ENCODE measurements around the gene DDB1. TPM values are rescaled to one million over a fixed set of nuclear protein-coding genes. Genes with fewer than 3 reads are reported as not detected.
"Not testable (repeated sequence)": the region's sequence is repeated elsewhere in the genome, so short reads cannot be mapped to it uniquely, and the experiment has no call there.

Gene DDB1
- total RNA-seq, 2 experiments from 2014 or later: 140 to 147 TPM

- no peak for ATAC-seq (ENCODE audit: poor library complexity)
- peaks cover 3% of the 10 kb centered on the region for H3K4me1 ChIP-seq (ENCODE audit: insufficient read depth, low read length)
- DNase-seq: no peak
- H3K27me3 Mint-ChIP-seq: no peaks in the 10 kb centered on the region
- no peaks in the 10 kb centered on the region for H3K9me3 ChIP-seq (ENCODE audit: control insufficient read depth in 1 of 2, insufficient read depth in 1 of 2, low read length in 2 of 2)
- ChIA-PET CTCF (no interaction called here), POLR2A (no interaction called here)
- no peak overlapping the region for H3K27ac ChIP-seq (ENCODE audit: low read depth in 1 of 2, low read length in 2 of 2)
- no peak overlapping the region for H3K4me3 ChIP-seq (ENCODE audit: low read length)
- H3K27ac Mint-ChIP-seq: no peak overlapping the region
- H3K4me1 Mint-ChIP-seq (ENCODE audit: low read depth): no peaks in the 10 kb centered on the region
- no peak overlapping the region for H3K4me3 Mint-ChIP-seq
- no peaks in the 10 kb centered on the region for H3K36me3 ChIP-seq (ENCODE audit: insufficient read depth, low read length)
- TF ChIP-seq CTCF (IDR thresholded peaks at IDR 0.05): no peak
- intact Hi-C loops (cut with DNase I, micrococcal nuclease): loop anchor here in 1 of 2 experiments (10.0 kb wide), 1 partner anchor 136 kb away; the partner anchor contains the start of gene TMEM216
- no peaks in the 10 kb centered on the region for H3K36me3 Mint-ChIP-seq (ENCODE audit: low read depth)
- no peaks in the 10 kb centered on the region for H3K9me3 Mint-ChIP-seq
- no peaks in the 10 kb centered on the region for H3K27me3 ChIP-seq (ENCODE audit: control insufficient read depth in 1 of 2, insufficient read depth in 2 of 2, low read length in 2 of 2)
Measured at GRCh38 chr11:61258546-61258945, 74.4 kb downstream of the DDB1 start.

GRCh38 chr11:61256710-61257482, 76.0 kb downstream of the DDB1 start:
- no peaks in the 10 kb centered on the region for H3K36me3 ChIP-seq (ENCODE audit: insufficient read depth, low read length)
- ATAC-seq (ENCODE audit: poor library complexity): no peak
- peaks cover 3% of the 10 kb centered on the region for H3K4me1 ChIP-seq (ENCODE audit: insufficient read depth, low read length)
- H3K9me3 Mint-ChIP-seq: no peaks in the 10 kb centered on the region
- ChIA-PET POLR2A (no interaction called here), CTCF (no interaction called here)
- no peak overlapping the region for H3K27ac ChIP-seq (ENCODE audit: low read depth in 1 of 2, low read length in 2 of 2)
- H3K27ac Mint-ChIP-seq: no peak overlapping the region
- no peak overlapping the region for H3K4me3 ChIP-seq (ENCODE audit: low read length)
- H3K4me1 Mint-ChIP-seq (ENCODE audit: low read depth): no peaks in the 10 kb centered on the region
- peak in 2 of 14 experiments; percentile 14 to 31 for DNase-seq
- no peaks in the 10 kb centered on the region for H3K9me3 ChIP-seq (ENCODE audit: control insufficient read depth in 1 of 2, insufficient read depth in 1 of 2, low read length in 2 of 2)
- H3K36me3 Mint-ChIP-seq (ENCODE audit: low read depth): no peaks in the 10 kb centered on the region
- TF ChIP-seq CTCF (IDR thresholded peaks at IDR 0.05): no peak
- no peak overlapping the region for H3K4me3 Mint-ChIP-seq
- no peaks in the 10 kb centered on the region for H3K27me3 Mint-ChIP-seq
- no peaks in the 10 kb centered on the region for H3K27me3 ChIP-seq (ENCODE audit: control insufficient read depth in 1 of 2, insufficient read depth in 2 of 2, low read length in 2 of 2)
- intact Hi-C loops (cut with DNase I, micrococcal nuclease): loop anchor here in 1 of 2 experiments (10.0 kb wide), 1 partner anchor 138 kb away; the partner anchor contains the start of gene TMEM216

DNA sequence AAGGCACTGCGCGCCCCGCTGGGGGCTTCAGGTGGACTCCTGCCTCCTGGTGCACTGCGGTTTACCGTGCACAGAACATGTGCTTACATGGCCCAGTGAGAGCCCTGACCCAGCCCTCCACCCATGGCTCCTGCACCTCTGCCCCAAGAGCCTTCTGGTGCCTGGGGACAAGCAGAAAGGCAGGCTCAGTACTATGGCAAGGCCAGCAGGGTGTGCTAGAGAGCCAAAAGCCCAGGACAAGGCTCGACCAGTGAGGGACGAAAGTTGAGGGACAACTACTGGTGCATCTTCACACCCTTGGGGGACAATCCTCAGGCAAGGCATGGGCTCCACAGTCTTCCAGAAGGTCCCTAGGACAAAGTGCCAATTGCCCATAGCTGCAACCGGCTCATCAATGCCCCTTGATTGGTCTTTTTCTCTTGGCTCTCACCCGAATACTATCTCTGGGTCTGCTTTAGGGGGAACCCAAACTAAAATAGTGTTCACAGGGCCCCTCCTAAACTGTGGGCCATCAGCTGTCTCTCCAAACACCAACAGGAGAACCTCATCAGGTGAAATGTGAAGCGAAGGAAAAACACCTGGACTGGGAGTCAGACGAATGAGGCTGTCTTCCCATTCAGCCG, 78.4 kb downstream of the DDB1 start:
- Mint-ChIP-seq H3K9me3 (no peaks in the 10 kb centered on the region), H3K4me1 (ENCODE audit: low read depth) (no peaks in the 10 kb centered on the region), H3K4me3 (no peak overlapping the region), H3K36me3 (ENCODE audit: low read depth) (no peaks in the 10 kb centered on the region), H3K27ac (no peak overlapping the region), H3K27me3 (no peaks in the 10 kb centered on the region)
- peak; percentile 32 to 74 (median 44) for DNase-seq
- Histone ChIP-seq H3K27me3 (ENCODE audit: control insufficient read depth in 1 of 2, insufficient read depth in 2 of 2, low read length in 2 of 2) (no peaks in the 10 kb centered on the region), H3K27ac (ENCODE audit: low read depth in 1 of 2, low read length in 2 of 2) (no peak overlapping the region), H3K4me3 (ENCODE audit: low read length) (no peak overlapping the region), H3K4me1 (ENCODE audit: insufficient read depth, low read length) (peaks cover 3% of the 10 kb centered on the region), H3K9me3 (ENCODE audit: control insufficient read depth in 1 of 2, insufficient read depth in 1 of 2, low read length in 2 of 2) (no peaks in the 10 kb centered on the region), H3K36me3 (ENCODE audit: insufficient read depth, low read length) (no peaks in the 10 kb centered on the region)
- peak; percentile 77 for ATAC-seq (ENCODE audit: poor library complexity)
- CTCF ChIA-PET: interaction anchor here (1.7 kb wide), 1 partner anchor 131 kb away, joined by 5 read pairs; no protein-coding TSS in a partner anchor
- POLR2A ChIA-PET: no interaction called here
- peak; percentile 70 for TF ChIP-seq CTCF (IDR thresholded peaks at IDR 0.05)
- intact Hi-C loops (cut with DNase I, micrococcal nuclease): loop anchor here (1.0 to 10.0 kb wide), 2 partner anchors 131 to 140 kb away; partner anchors contain the start of gene TMEM216 (in 1 of the 2)

- H3K9me3 ChIP-seq (ENCODE audit: control insufficient read depth in 1 of 2, insufficient read depth in 1 of 2, low read length in 2 of 2); POLR2A ChIA-PET; H3K27me3 ChIP-seq (ENCODE audit: control insufficient read depth in 1 of 2, insufficient read depth in 2 of 2, low read length in 2 of 2); H3K4me1 Mint-ChIP-seq (ENCODE audit: low read depth); H3K27ac ChIP-seq (ENCODE audit: low read depth in 1 of 2, low read length in 2 of 2); H3K4me3 ChIP-seq (ENCODE audit: low read length); H3K4me3 Mint-ChIP-seq; H3K9me3 Mint-ChIP-seq; H3K27ac Mint-ChIP-seq; H3K27me3 Mint-ChIP-seq; H3K36me3 ChIP-seq (ENCODE audit: insufficient read depth, low read length); CTCF ChIA-PET; H3K36me3 Mint-ChIP-seq (ENCODE audit: low read depth); H3K4me1 ChIP-seq (ENCODE audit: insufficient read depth, low read length); ATAC-seq (ENCODE audit: poor library complexity); DNase-seq: not testable (repeated sequence)
- intact Hi-C loops (cut with DNase I, micrococcal nuclease): loop anchor here in 1 of 2 experiments (10.0 kb wide), 1 partner anchor 142 kb away; the partner anchor contains the start of gene TMEM216
Measured at GRCh38 chr11:61252332-61252731, 80.6 kb downstream of the DDB1 start.

Data from CD4-positive, alpha-beta T cell (primary cell).